ENCODE results near the gene MDK.

The MDK gene

GRCh38 chr11:46389450-46390330, 8.2 kb downstream of the MDK start (continued):
- TF ChIP-seq ZBTB10 (tag by site-specific recombination; IDR thresholded peaks at IDR 0.05) (peak; percentile 71; the same call in 1 of the 2 replicates), MEIS1 (CRISPR knock-in tag; IDR thresholded peaks at IDR 0.05; ENCODE audit: borderline replicate concordance) (no peak), PRDM4 (tag by site-specific recombination; IDR thresholded peaks at IDR 0.05) (no peak), ZXDB (tag by site-specific recombination; IDR thresholded peaks at IDR 0.05) (0 out of 2 replicates have a peak, but pooled peaks have one; percentile 34), ZNF621 (tag by site-specific recombination; IDR thresholded peaks at IDR 0.05) (no peak), ZNF280C (tag by site-specific recombination; IDR thresholded peaks at IDR 0.05) (no peak), ZNF704 (tag by site-specific recombination; IDR thresholded peaks at IDR 0.05) (no peak), ZBTB26 (tag by site-specific recombination; optimal IDR thresholded peaks at IDR 0.05) (peak; percentile 92), SP2 (tag by site-specific recombination; IDR thresholded peaks at IDR 0.05) (peak; percentile 63), ZBTB44 (tag by site-specific recombination; IDR thresholded peaks at IDR 0.05) (no peak), ZNF354C (tag by site-specific recombination; IDR thresholded peaks at IDR 0.05; ENCODE audit: borderline replicate concordance, low read depth) (no peak), ZNF510 (tag by site-specific recombination; IDR thresholded peaks at IDR 0.05; ENCODE audit: insufficient replicate concordance) (no peak), BCL6B (tag by site-specific recombination; IDR thresholded peaks at IDR 0.05) (no peak), TRIM28 (IDR thresholded peaks at IDR 0.05; ENCODE audit: borderline replicate concordance, low read length) (no peak), ZBTB20 (tag by site-specific recombination; IDR thresholded peaks at IDR 0.05) (peak; percentile 60; the same call in 1 of the 2 replicates), ZNF423 (tag by site-specific recombination; IDR thresholded peaks at IDR 0.05) (peak; percentile 58; the same call in 1 of the 2 replicates), ZNF398 (tag by site-specific recombination; IDR thresholded peaks at IDR 0.05) (peak; percentile 51; the same call in 1 of the 2 replicates), ZNF341 (tag by site-specific recombination; IDR thresholded peaks at IDR 0.05; ENCODE audit: low read depth) (peak; percentile 35), IKZF3 (tag by site-specific recombination; IDR thresholded peaks at IDR 0.05) (peak; percentile 94), ZNF473 (tag by site-specific recombination; IDR thresholded peaks at IDR 0.05) (no peak), ZNF677 (tag by site-specific recombination; IDR thresholded peaks at IDR 0.05) (no peak), ZNF626 (tag by site-specific recombination; IDR thresholded peaks at IDR 0.05) (no peak), ZNF394 (tag by site-specific recombination; IDR thresholded peaks at IDR 0.05; ENCODE audit: borderline replicate concordance) (no peak)
